Renal cortex interstitium (tissue), 11 donors: ENCODE measurements around the gene SHROOM4. TPM values are rescaled to one million over a fixed set of nuclear protein-coding genes. Genes with fewer than 3 reads are reported as not detected.
A peak's percentile ranks its signal among the peaks of the same experiment; 100 is the strongest.

Source experiments
- DNase-seq, 11 donors: peaks; one replicate each; pipeline ENCODE4 v3.0.0-alpha.2; 2013; ENCODE audit warnings: low read depth in 9 of 11, low spot score in 4 of 11; ENCODE audit errors: extremely low read depth in 1 of 11
- polyA plus RNA-seq, 3 donors: library from polyadenylated mRNA; unstranded; fragments of 120-200 nt; gene quantifications; one replicate each; pipeline ENCODE4 v1.2.1, GENCODE V29; 2013; ENCODE audit not compliant: insufficient read length in 3 of 3

The SHROOM4 gene
- polyA plus RNA-seq, 3 donors: 17.4 to 23.1 (median 17.4) TPM

GRCh38 chrX:50635817-50636365 is 178.1 kb downstream of the SHROOM4 start:
- no peak for DNase-seq

GRCh38 chrX:50635162-50635561 is 178.8 kb downstream of the SHROOM4 start:
- no peak for DNase-seq

GRCh38 chrX:50629774-50630173 is 184.2 kb downstream of the SHROOM4 start:
- DNase-seq: no peak

GRCh38 chrX:50627696-50628095 is 186.3 kb downstream of the SHROOM4 start:
- DNase-seq: no peak

GRCh38 chrX:50626432-50626831 is 187.6 kb downstream of the SHROOM4 start:
- DNase-seq: no peak

GRCh38 chrX:50622751-50623150 is 191.2 kb downstream of the SHROOM4 start:
- no peak for DNase-seq

GRCh38 chrX:50618788-50619558 is 195.0 kb downstream of the SHROOM4 start:
- no peak for DNase-seq

- no peak for DNase-seq
These were observed 196.8 kb downstream of the SHROOM4 start for GRCh38 chrX:50617183-50617582.

GRCh38 chrX:50615570-50616158 is 198.3 kb downstream of the SHROOM4 start:
- DNase-seq: no peak

GRCh38 chrX:50614460-50614859 is 199.5 kb downstream of the SHROOM4 start:
- DNase-seq: no peak

- no peak for DNase-seq
These were observed 200.1 kb downstream of the SHROOM4 start for GRCh38 chrX:50613846-50614245.

- no peak for DNase-seq
These were observed 204.2 kb downstream of the SHROOM4 start for GRCh38 chrX:50609796-50610195.

- DNase-seq: no peak
These were observed 207.6 kb downstream of the SHROOM4 start for GRCh38 chrX:50606300-50606950.

- no peak for DNase-seq
These were observed 217.9 kb downstream of the SHROOM4 start for GRCh38 chrX:50596056-50596455.

- DNase-seq: no peak
These were observed 219.2 kb downstream of the SHROOM4 start for GRCh38 chrX:50594788-50595187.

- no peak for DNase-seq
These were observed 227.0 kb downstream of the SHROOM4 start for GRCh38 chrX:50586980-50587379.

- no peak for DNase-seq
These were observed 227.6 kb downstream of the SHROOM4 start for GRCh38 chrX:50586407-50586806.

- no peak for DNase-seq
These were observed 232.6 kb downstream of the SHROOM4 start for GRCh38 chrX:50581405-50581804.

GRCh38 chrX:50579955-50580354 is 234.0 kb downstream of the SHROOM4 start:
- peak in 10 of 11 donors; percentile 15 to 71 (median 34) for DNase-seq

- DNase-seq: peak in 2 of 11 donors; percentile 21 to 26
These were observed 236.7 kb downstream of the SHROOM4 start for GRCh38 chrX:50577326-50577725.
